ENCODE data around the gene PTPRK.

PTPRK gene

GRCh38 chr6:128388380-128388779 lies 132.0 kb downstream of the PTPRK start:
- DNase-seq (ENCODE audit: low spot score) = no peak

GRCh38 chr6:128380891-128381290 lies 139.5 kb downstream of the PTPRK start:
- DNase-seq (ENCODE audit: low spot score) = no peak

GRCh38 chr6:128379577-128379976 lies 140.8 kb downstream of the PTPRK start:
- DNase-seq (ENCODE audit: low spot score) = no peak

GRCh38 chr6:128376952-128377503 lies 143.4 kb downstream of the PTPRK start:
- DNase-seq (ENCODE audit: low spot score) = no peak

- no peak for DNase-seq (ENCODE audit: low spot score)
These were observed 149.3 kb downstream of the PTPRK start for GRCh38 chr6:128371136-128371535.

GRCh38 chr6:128370072-128370471 lies 150.3 kb downstream of the PTPRK start:
- no peak for DNase-seq (ENCODE audit: low spot score)

- no peak for DNase-seq (ENCODE audit: low spot score)
These were observed 152.0 kb downstream of the PTPRK start for GRCh38 chr6:128368213-128368944.

GRCh38 chr6:128367437-128367836 lies 153.0 kb downstream of the PTPRK start:
- no peak for DNase-seq (ENCODE audit: low spot score)

- DNase-seq (ENCODE audit: low spot score) = no peak
These were observed 154.8 kb downstream of the PTPRK start for GRCh38 chr6:128365520-128366160.

- DNase-seq (ENCODE audit: low spot score) = no peak
These were observed 155.5 kb downstream of the PTPRK start for GRCh38 chr6:128364766-128365519.

GRCh38 chr6:128363020-128363813 lies 157.2 kb downstream of the PTPRK start:
- no peak for DNase-seq (ENCODE audit: low spot score)

GRCh38 chr6:128361378-128361777 lies 159.0 kb downstream of the PTPRK start:
- no peak for DNase-seq (ENCODE audit: low spot score)

- DNase-seq (ENCODE audit: low spot score) = no peak
These were observed 162.1 kb downstream of the PTPRK start for GRCh38 chr6:128358244-128358776.

- no peak for DNase-seq (ENCODE audit: low spot score)
These were observed 162.8 kb downstream of the PTPRK start for GRCh38 chr6:128357392-128358130.

- no peak for DNase-seq (ENCODE audit: low spot score)
These were observed 168.0 kb downstream of the PTPRK start for GRCh38 chr6:128352366-128352765.

GRCh38 chr6:128351255-128351514 lies 169.2 kb downstream of the PTPRK start:
- no peak for DNase-seq (ENCODE audit: low spot score)

- no peak for DNase-seq (ENCODE audit: low spot score)
These were observed 169.8 kb downstream of the PTPRK start for GRCh38 chr6:128350416-128351254.

GRCh38 chr6:128347123-128347522 lies 173.3 kb downstream of the PTPRK start:
- DNase-seq (ENCODE audit: low spot score) = no peak

- DNase-seq (ENCODE audit: low spot score) = no peak
These were observed 173.8 kb downstream of the PTPRK start for GRCh38 chr6:128346569-128346968.

- DNase-seq (ENCODE audit: low spot score) = no peak
These were observed 175.1 kb downstream of the PTPRK start for GRCh38 chr6:128345278-128345677.

Data from hematopoietic multipotent progenitor cell treated with erythropoietin and hydrocortisone succinate and interleukin-3 and kit ligand, for 15 days (in vitro differentiated cells).